SJCRH30 (cell line): ENCODE results near the gene SMURF2. TPM values are rescaled to one million over a fixed set of nuclear protein-coding genes. Genes with fewer than 3 reads are reported as not detected.

ENCODE experiments used
- DNase-seq, 2 experiments: peaks; one replicate each; pipeline ENCODE4 v3.0.0-alpha.2; 2015 to 2020
- H3K27ac ChIP-seq: fragments of 250-450 bp; sonication (Bioruptor Pico); 2 replicates; pipeline ENCODE4 v1.5.1; 2020; ENCODE audit warnings: mild to moderate bottlenecking, moderate library complexity
- H3K27me3 ChIP-seq: fragments of 250-450 bp; sonication (Bioruptor Pico); 2 replicates; pipeline ENCODE4 v1.5.1; 2020; ENCODE audit warnings: mild to moderate bottlenecking, moderate library complexity
- H3K36me3 ChIP-seq: fragments of 250-450 bp; sonication (Bioruptor Pico); 2 replicates; pipeline ENCODE4 v1.5.1; 2020; ENCODE audit warnings: mild to moderate bottlenecking, moderate library complexity
- H3K4me1 ChIP-seq: fragments of 250-450 bp; sonication (Bioruptor Pico); 2 replicates; pipeline ENCODE4 v1.5.1; 2020; ENCODE audit warnings: mild to moderate bottlenecking, moderate library complexity
- H3K4me3 ChIP-seq: fragments of 250-450 bp; sonication (Bioruptor Pico); 2 replicates; pipeline ENCODE4 v1.5.1; 2020; ENCODE audit warnings: mild to moderate bottlenecking, moderate library complexity
- H3K9me3 ChIP-seq: fragments of 250-450 bp; sonication (Bioruptor Pico); replicated peaks from 2 replicates; pipeline ENCODE4 v1.5.1; 2020; ENCODE audit warnings: mild to moderate bottlenecking, moderate library complexity
- total RNA-seq: library from RNA; depleted of rRNA; stranded (reverse); fragments of >200 nt; shearing (Covaris generic); gene quantifications from 2 replicates; pipeline ENCODE4 v1.2.3, GENCODE V29; 2014

SMURF2 gene
- total RNA-seq, 1 experiment from 2014 or later, result 26.3 TPM

DNA sequence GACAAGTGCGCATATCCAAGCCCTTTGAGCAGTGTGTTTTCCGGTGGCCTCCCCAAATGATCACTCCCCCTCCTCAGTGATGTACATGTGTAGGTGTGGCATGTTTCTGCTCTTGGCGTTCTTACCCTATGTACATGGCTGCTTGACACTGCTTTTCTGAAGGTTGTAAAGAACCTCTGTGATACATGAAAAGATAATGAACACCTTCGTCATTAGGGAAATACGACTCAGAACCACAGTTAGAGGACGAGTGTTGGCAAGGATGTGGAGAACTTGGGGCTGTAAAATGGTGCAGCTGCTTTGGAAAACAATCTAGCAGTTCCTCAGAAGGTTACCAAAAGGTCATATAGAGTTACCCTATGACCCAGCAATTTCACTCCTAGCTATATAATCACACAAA lies 126.8 kb downstream of the SMURF2 start:
- H3K36me3 ChIP-seq, result peaks cover 67% of the 10 kb centered on the region
- H3K27me3 ChIP-seq, result no peaks in the 10 kb centered on the region
- no peak overlapping the region for H3K4me3 ChIP-seq
- H3K4me1 ChIP-seq, result no peaks in the 10 kb centered on the region
- no peaks in the 10 kb centered on the region for H3K9me3 ChIP-seq
- no peak overlapping the region for H3K27ac ChIP-seq
- DNase-seq, result no peak

DNA sequence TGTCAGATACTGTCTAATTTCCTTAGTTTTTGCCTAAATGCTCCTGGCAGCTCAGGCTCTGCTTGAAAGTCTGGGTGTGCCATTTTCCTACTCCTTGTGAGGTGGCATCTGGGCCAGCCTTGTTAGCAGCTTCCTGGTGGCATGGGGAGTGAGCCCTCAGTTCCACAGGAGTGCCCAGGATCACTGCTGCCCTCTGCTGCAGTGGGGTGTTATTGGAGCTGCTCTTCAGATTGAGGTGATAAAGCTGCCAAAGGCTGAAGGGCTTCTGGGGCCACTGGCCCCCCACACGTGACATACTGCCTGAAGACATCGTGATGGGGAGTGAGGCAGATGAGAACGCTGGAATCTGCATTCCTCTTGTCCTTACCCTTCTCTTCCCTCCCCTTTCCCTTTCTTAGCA lies 127.9 kb downstream of the SMURF2 start:
- no peak overlapping the region for H3K4me3 ChIP-seq
- no peaks in the 10 kb centered on the region for H3K27me3 ChIP-seq
- peaks cover 72% of the 10 kb centered on the region for H3K36me3 ChIP-seq
- no peaks in the 10 kb centered on the region for H3K4me1 ChIP-seq
- H3K27ac ChIP-seq, result no peak overlapping the region
- no peak for DNase-seq
- H3K9me3 ChIP-seq, result no peaks in the 10 kb centered on the region

DNA sequence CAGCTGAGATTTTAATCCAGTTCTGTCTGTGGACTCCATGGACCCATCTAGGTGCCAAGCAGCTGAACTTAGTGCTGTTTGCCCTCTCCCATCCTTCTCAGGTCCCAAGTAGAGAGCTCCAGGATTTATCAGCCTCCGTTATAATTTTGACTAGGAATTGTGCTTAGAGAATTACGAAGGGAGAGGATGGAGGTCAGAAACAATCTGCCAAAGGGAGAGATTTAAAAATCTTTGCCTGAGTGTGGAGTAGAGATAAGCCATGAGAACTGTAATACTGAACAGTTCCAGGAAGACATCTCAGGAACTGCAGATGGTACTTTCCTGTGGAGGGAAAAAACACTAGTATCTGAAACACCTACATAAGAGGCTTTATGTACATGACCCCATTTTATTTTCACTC lies 128.3 kb downstream of the SMURF2 start:
- Histone ChIP-seq H3K4me1 (no peaks in the 10 kb centered on the region), H3K27me3 (no peaks in the 10 kb centered on the region), H3K4me3 (no peak overlapping the region), H3K36me3 (peaks cover 75% of the 10 kb centered on the region), H3K27ac (no peak overlapping the region), H3K9me3 (no peaks in the 10 kb centered on the region)
- DNase-seq, result no peak

DNA sequence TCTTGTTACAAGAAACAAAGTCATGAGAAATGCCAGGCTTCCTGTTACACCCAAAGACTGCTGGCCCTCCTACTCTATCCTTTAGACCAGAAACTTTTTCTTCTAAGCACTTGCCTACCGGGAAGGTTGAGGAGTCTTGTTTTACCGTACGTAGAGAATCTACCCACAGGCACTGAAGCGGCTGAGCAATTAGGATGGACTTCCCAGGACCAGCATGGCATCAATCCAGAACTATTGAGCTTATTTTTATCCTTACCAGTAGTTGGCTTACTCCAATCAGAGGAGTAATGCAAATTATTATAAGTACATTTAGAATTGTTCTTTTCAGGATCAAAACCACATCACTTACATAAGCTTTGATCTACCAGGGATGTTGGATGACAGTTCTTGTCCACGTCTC lies 129.7 kb downstream of the SMURF2 start:
- Histone ChIP-seq H3K27me3 (no peaks in the 10 kb centered on the region), H3K36me3 (peaks cover 73% of the 10 kb centered on the region), H3K4me1 (no peaks in the 10 kb centered on the region), H3K27ac (no peak overlapping the region), H3K9me3 (no peaks in the 10 kb centered on the region), H3K4me3 (no peak overlapping the region)
- no peak for DNase-seq

DNA sequence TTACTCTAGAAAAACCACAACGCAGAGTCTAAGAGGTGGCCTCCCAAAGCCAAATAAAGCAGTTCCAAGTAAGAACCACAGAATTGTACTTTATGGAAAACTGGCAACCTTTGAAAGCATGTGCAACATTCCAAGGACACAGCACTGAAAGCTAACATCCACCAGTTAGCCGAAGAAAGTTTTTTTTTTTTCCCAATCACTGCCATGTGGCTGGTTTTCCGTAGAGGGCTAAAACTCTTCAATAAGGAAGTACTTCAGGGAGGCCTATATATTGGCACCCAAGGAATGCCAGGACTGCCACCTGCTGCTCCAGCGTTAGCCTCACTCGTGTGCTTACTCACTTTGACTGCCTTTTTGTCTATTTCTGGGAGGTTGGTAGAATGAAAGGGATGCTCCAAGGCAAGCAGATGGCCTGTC lies 130.1 kb downstream of the SMURF2 start:
- Histone ChIP-seq H3K4me1 (no peaks in the 10 kb centered on the region), H3K27me3 (no peaks in the 10 kb centered on the region), H3K9me3 (no peaks in the 10 kb centered on the region), H3K27ac (no peak overlapping the region), H3K4me3 (no peak overlapping the region), H3K36me3 (peaks cover 72% of the 10 kb centered on the region)
- no peak for DNase-seq

DNA sequence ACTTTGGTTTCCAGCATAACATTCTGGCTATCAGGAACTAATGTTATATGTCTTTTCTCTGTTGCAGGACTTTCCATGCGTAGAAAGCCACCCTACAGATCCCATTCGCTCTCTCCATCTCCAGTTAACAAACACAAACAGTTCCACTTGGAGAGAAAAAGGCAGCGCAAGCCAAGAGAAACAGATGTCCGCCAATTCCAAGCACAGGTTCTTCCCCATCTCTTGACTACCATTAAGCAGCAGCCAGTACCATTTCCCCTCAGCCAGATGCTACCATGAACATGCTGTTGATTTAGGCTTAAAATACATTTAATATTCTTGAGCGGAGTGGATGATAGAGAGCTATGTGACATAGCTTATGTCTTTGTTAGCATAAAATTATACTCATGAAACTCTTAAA lies 132.9 kb downstream of the SMURF2 start:
- H3K4me1 ChIP-seq, result no peaks in the 10 kb centered on the region
- no peaks in the 10 kb centered on the region for H3K9me3 ChIP-seq
- H3K4me3 ChIP-seq, result no peak overlapping the region
- no peak for DNase-seq
- H3K36me3 ChIP-seq, result peaks cover 67% of the 10 kb centered on the region
- no peak overlapping the region for H3K27ac ChIP-seq
- no peaks in the 10 kb centered on the region for H3K27me3 ChIP-seq

DNA sequence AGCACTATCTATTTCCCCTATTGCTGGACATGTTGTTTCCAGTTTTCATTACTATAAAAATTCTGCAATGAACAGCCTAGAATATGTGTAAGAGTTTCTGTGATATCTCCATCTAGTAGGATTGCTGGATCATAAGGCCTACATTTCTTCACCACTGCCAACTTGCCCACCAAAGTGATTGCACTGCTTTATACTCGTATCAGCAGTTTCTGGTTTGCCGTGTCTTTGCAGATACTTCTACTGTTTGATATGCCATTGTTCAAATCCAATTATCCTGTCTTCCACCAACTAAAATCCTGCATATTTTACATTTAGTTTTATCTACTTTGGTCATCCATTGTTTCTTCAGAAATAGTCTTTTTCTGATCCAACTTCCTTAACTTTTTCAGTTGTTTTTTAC lies 134.2 kb downstream of the SMURF2 start:
- Histone ChIP-seq H3K27ac (no peak overlapping the region), H3K27me3 (no peaks in the 10 kb centered on the region), H3K4me3 (no peak overlapping the region), H3K4me1 (no peaks in the 10 kb centered on the region), H3K9me3 (no peaks in the 10 kb centered on the region), H3K36me3 (peaks cover 73% of the 10 kb centered on the region)
- DNase-seq, result no peak

DNA sequence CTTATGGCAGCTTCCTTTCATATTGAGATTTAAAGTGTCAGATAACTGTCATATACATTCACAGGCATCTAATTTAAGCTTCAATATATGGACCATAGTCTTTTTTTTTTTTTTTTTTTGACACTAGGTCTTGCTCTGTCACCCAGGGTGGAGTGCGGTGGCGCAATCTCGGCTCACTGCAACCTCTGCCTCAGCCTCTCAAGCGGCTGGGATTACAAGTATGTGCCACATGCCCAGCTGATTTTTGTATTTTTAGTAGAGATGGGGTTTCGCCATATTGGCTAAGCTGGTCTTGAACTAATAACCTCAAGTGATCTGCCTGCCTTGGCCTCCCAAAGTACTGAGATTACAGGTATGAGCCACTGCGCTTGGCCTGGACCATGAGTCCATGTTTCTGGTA lies 141.7 kb downstream of the SMURF2 start:
- no peak overlapping the region for H3K4me3 ChIP-seq
- DNase-seq, result no peak
- no peak overlapping the region for H3K27ac ChIP-seq
- H3K4me1 ChIP-seq, result no peaks in the 10 kb centered on the region
- no peaks in the 10 kb centered on the region for H3K9me3 ChIP-seq
- H3K27me3 ChIP-seq, result no peaks in the 10 kb centered on the region
- peaks cover 47% of the 10 kb centered on the region for H3K36me3 ChIP-seq

DNA sequence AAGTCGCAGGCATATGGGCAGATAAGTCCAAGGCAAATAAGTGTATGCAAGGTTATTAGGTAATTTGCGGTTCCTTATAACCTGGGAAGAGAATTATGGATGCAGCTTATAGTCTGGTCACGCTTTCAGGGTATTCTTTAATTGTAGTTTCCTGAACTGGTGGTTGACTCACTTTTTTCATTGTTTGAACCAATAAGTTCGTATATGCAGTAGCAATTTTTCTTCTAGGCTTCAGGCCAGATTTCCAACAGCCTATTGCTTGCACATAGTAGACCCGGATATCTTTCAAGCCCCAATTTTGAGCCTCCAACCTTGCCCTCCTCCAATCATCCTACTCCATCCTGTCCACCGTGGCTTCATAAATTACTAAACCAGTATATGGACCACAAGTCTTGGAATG lies 142.5 kb downstream of the SMURF2 start:
- Histone ChIP-seq H3K4me3 (no peak overlapping the region), H3K27me3 (no peaks in the 10 kb centered on the region), H3K27ac (no peak overlapping the region), H3K36me3 (peaks cover 49% of the 10 kb centered on the region), H3K9me3 (no peaks in the 10 kb centered on the region), H3K4me1 (no peaks in the 10 kb centered on the region)
- DNase-seq, result no peak

DNA sequence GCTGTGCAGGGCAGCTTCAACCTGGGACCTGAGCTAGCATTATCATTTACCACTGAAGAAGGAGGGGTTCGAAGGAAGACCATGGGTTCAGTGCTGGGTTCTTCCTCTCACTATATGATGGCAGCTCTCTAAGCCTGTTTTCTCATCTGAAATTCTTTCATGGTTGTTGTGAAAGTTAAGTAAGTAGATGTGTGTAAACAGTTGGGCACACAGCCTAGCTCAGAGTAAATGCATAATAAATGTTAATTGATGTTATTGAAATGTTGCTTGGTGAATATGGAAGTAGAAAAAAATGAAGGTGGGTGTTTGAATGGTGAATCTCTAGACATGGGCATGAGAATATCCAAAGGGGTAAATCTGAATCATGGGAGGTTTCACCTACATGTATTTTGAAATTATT lies 146.3 kb downstream of the SMURF2 start:
- Histone ChIP-seq H3K4me3 (no peak overlapping the region), H3K36me3 (peaks cover 50% of the 10 kb centered on the region)

DNA sequence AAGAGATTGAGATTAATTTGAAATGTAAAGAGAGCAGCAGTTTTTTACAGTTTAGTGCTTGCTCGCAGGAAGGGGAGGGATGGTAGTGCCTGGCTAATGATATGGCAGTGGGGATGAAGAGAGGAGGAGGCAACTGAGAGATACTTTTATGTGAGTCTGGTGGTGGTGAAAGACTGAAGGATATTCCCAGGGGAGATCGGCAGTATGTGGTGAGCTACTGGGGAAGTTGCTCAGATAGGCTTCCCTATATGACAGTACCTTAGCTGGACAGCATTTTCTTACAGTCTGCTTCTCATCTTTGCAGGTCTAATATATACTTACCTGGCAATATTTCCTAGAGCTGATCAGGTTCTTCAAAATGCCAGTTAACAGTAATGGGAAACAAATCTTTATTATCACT lies 146.7 kb downstream of the SMURF2 start:
- H3K27me3 ChIP-seq, result no peaks in the 10 kb centered on the region
- H3K27ac ChIP-seq, result no peak overlapping the region
- peaks cover 47% of the 10 kb centered on the region for H3K36me3 ChIP-seq
- no peak overlapping the region for H3K4me3 ChIP-seq
- no peaks in the 10 kb centered on the region for H3K4me1 ChIP-seq
- H3K9me3 ChIP-seq, result no peaks in the 10 kb centered on the region
- DNase-seq, result no peak

More for the DNA sequence above, 146.3 kb downstream of the SMURF2 start:
- H3K9me3 ChIP-seq, result no peaks in the 10 kb centered on the region
- no peak for DNase-seq
- no peaks in the 10 kb centered on the region for H3K27me3 ChIP-seq
- no peak overlapping the region for H3K27ac ChIP-seq
- H3K4me1 ChIP-seq, result no peaks in the 10 kb centered on the region

DNA sequence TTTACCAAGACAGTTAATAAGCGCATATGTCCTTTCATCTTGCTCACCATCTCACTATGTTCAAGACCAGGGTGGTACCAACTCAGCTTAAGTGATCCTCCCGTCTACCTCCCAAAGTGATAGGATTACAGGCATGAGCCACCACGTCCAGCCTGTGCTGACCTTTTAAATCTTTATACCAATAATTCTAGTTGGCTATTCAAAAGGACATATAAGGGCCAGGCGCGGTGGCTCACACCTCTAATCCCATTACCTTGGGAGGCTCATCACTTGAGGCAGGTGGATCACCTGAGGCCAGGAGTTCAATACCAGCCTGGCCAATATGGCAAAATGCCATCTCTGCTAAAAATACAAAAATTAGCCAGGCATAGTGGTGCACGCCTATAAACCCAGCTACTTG lies 152.9 kb downstream of the SMURF2 start:
- H3K4me1 ChIP-seq, result peaks cover 3% of the 10 kb centered on the region
- H3K4me3 ChIP-seq, result no peak overlapping the region
- no peak for DNase-seq
- no peak overlapping the region for H3K27ac ChIP-seq
- H3K9me3 ChIP-seq, result no peaks in the 10 kb centered on the region
- H3K36me3 ChIP-seq, result peaks cover 28% of the 10 kb centered on the region
- H3K27me3 ChIP-seq, result no peaks in the 10 kb centered on the region

DNA sequence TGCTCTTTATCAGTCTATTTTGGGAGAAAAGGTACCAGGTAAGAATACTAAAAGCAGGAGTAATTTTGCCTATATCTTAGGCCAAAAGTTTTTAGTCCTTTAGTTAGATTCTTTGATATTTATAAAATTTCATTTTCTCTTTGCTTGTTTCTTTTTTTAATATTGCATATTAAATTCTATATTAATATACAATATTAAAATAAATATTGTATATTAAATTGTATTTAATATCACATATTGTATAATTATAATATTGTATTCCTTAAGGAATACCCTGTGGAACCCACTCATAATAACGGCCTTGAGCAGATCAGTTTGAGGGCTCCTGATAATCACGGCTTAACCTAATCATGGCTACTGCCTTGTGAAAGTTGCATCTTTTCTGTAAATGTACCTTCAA lies 153.4 kb downstream of the SMURF2 start:
- no peaks in the 10 kb centered on the region for H3K9me3 ChIP-seq
- no peak overlapping the region for H3K27ac ChIP-seq
- no peak overlapping the region; the same call in 1 of the 2 replicates for H3K4me3 ChIP-seq
- H3K36me3 ChIP-seq, result peaks cover 28% of the 10 kb centered on the region
- H3K27me3 ChIP-seq, result no peaks in the 10 kb centered on the region
- no peak for DNase-seq
- peaks cover 8% of the 10 kb centered on the region for H3K4me1 ChIP-seq

DNA sequence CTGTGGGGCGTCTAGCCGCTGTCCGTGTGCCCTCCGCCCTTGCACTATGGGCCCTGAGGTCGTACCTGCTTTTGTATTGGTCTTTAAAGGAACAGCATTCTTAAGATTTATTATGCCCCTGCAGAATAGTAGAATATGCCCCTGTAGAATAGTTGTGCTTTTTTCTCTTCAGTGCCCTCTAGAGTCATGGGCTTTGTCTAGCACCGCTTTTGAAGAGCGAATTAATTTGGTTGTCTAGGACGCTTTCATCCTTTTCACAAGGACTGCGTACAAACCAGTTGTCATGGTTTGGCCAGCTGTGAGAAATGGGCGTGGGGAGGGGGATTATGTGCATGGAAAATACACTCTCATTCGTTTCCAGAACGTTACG lies 154.7 kb downstream of the SMURF2 start:
- Histone ChIP-seq H3K9me3 (no peaks in the 10 kb centered on the region), H3K27me3 (no peaks in the 10 kb centered on the region), H3K27ac (peak overlapping the region; percentile 100), H3K4me3 (peak overlapping the region; percentile 100), H3K36me3 (peaks cover 41% of the 10 kb centered on the region), H3K4me1 (peaks cover 13% of the 10 kb centered on the region)
- peak; percentile 59 to 71 for DNase-seq

DNA sequence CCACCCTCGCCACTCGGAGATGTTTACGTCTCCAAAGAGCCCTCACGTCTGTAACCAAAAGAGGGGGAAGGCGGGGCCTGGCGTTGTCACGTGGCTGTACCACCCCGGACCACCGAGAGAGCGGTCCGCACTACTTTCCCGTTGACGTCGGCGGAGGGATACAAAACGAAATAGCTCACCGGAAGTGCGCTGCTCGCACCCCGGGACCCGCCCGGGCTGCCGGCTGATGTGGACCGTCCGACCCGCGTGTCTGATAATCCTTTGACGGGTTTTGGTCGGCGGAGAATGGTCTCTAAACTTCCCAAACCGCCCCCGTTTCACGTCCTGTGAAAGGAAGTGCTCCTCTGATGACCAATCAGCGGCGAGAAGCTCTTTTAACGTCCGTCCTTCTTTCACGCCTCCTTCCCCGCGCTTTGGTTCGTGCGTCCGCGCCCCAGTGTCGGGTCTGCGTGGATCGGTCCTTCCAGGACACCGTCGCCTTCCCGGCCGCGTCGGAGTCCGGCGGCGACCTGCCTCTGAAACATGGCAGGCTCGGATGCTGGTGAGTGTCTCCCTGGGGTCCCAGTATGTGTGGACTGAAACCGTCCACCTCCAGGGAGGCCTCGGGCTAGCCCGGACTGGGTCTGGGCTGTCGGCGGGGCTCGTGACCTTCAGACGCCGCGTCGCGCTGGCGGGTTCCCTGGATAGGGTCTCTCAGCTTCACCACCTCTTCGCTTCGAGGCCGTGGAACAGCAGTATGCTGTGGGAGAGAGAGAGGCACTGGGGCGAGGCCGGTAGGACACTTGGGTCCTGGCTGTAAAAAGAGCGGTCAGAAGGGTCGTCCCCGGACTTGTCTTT lies 155.3 kb downstream of the SMURF2 start, which contains the start of gene CEP95:
Gene CEP95 (plus strand): TSS at position 402 of the 837 bp plus-strand sequence. CDS start 121 bp downstream, at position 523.
- H3K9me3 ChIP-seq, result no peaks in the 10 kb centered on the region
- peaks cover 13% of the 10 kb centered on the region for H3K4me1 ChIP-seq
- peaks cover 44% of the 10 kb centered on the region for H3K36me3 ChIP-seq
- DNase-seq, result peak; percentile 95 to 96
- H3K27ac ChIP-seq, result peak within 1 kb of the TSS; percentile 100
- H3K27me3 ChIP-seq, result no peaks in the 10 kb centered on the region
- peak within 1 kb of the TSS; percentile 100 for H3K4me3 ChIP-seq

DNA sequence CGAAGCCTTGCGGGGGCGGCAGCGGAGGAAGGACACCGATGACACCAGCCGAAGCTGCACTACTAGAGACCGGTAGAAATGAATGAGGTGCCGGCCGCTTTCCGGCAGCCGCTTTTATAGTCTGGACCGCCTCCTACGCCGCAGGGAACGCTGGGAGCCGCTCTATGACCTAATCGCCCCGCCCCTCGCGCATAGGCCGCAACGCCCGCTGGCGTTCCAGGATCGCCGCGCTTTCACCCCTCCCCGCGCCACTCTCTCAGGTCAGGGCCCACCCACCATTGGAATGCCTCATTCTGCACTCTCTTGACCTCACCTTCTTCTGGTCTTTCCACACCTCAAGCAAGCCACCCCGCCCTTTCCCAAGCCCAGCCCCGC lies 155.9 kb downstream of the SMURF2 start, which contains the start of gene DDX5:
Gene DDX5 (minus strand): TSS at position 89 of the 375 bp plus-strand sequence. CDS start 170 bp downstream, outside the sequence.
- no peaks in the 10 kb centered on the region for H3K27me3 ChIP-seq
- no peaks in the 10 kb centered on the region for H3K9me3 ChIP-seq
- peaks cover 50% of the 10 kb centered on the region for H3K36me3 ChIP-seq
- peak within 1 kb of the TSS; percentile 100 for H3K4me3 ChIP-seq
- peaks cover 13% of the 10 kb centered on the region for H3K4me1 ChIP-seq
- peak within 1 kb of the TSS; percentile 100 for H3K27ac ChIP-seq
- DNase-seq, result peak; percentile 95 to 96
